Stimulated activated CD8-positive, alpha-beta memory T cell treated with anti-CD3 and anti-CD28 coated beads, Interleukin-7, amount 100 ng/mL, for 1 hour (primary cell): ENCODE measurements around the gene CD180.
A peak's percentile ranks its signal among the peaks of the same experiment; 100 is the strongest.
"Not testable (repeated sequence)": the region's sequence is repeated elsewhere in the genome, so short reads cannot be mapped to it uniquely, and the experiment has no call there.

Experiments
- DNase-seq, 2 donors: peaks; one replicate each; pipeline ENCODE4 v3.0.0-alpha.2; 2020; ENCODE audit warnings: low read depth in 2 of 2

Gene CD180

GRCh38 chr5:67188274-67189078 is 8.1 kb downstream of the CD180 start:
- DNase-seq: no peak

DNA sequence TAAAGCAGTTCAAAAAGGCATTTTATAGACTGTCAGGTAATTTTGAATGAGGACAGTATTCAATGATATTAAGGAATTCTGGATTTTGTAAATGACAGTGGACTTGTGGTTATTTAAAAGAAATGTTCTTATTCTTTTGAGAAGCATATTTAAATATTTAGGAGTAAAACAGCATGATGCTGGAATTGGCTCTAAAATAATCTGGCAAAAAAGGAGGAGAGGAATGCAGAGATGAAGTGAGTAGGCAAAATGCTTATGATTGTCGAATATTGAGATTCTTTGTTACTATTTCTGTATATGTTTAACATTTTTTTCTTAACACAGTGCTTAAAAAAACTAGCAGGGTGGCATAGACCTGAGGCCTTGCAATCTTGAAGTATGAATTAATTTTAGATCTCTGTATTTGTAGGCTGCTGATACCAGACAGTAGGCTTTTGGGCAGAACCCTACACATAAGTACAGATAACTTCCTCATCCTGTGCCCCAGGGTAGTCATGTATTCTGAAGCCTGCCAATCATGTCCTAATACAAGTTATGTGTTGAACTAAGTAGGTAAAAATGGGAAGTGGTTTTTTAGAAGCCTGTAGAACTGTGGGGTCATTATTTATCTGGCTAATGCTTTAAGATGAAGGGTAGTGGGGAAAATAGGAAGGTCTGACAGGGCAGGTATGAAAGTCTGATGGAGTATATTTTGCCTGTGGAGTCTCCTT is 9.4 kb downstream of the CD180 start:
- DNase-seq: no peak

DNA sequence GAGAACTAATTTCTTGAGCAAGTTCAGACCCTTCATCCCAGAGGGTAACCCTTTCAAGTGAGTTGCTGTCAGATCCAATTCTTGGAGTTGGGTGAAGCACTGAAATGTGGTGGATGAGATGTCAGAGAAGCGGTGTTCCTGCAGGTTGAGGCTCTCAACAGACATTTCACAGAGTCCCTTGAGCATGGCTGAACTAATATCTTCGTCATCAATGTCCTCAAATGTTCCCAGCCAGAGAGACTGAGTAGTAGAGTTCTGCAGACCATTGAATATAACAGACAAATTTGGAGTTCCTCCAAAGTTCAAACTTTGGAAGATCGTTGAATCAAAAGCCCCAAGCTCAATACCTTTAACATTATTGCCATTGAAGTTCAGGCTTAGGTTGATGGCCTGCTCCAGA is 12.7 kb downstream of the CD180 start:
- DNase-seq: no peak

DNA sequence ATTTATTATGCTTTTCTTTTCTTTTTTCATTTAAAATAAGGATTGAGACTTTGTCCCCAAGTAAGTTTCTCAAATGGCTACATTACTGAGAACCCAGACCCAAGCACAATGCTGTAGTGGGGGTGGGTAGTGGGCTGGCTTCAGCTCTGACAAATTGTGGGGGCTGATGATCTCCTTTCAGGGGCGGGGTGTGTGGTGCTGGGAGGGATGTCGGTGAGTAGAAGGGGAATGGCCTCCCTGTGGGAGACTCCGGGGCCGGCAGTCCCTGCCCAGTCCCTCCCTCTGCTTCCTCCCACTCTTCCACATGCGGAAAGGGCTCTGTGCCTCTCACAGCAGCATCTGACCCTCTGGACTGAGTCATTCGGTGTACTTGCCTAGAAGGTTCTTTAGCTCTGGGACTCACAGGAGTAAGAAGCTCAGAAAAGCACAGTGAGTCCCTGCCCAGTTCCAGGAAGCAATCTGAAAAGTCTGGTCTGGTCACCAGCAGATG is 14.3 kb downstream of the CD180 start:
- DNase-seq: no peak

DNA sequence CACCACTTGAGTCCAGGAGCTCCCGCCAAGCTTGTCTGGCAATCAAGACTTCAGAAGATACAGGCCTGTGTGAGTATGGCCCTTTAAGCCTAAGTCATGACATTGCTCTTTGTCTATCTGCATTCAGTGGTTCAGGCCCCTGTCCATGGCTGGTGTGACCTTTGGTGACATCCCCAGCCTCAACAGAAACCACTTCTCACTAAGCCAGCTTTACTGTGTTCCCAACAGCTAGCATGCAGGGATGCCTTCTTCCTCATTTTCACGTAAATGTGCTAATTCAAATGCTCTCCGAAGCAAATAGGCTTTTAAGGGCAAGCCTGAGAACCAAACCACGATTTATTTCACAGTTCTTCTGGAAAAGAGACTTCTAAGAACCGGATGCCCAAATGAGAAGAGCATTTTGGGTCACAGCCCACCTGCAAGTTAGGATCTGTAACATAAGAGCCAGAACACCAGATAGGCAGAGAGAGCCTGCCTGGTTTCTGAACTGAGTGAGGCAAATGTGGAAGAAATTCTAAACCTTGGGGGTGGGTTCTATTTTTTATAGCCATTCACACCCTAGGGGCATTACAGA is 14.9 kb downstream of the CD180 start:
- no peak for DNase-seq

GRCh38 chr5:67179697-67180361 is 16.8 kb downstream of the CD180 start:
- no peak for DNase-seq

DNA sequence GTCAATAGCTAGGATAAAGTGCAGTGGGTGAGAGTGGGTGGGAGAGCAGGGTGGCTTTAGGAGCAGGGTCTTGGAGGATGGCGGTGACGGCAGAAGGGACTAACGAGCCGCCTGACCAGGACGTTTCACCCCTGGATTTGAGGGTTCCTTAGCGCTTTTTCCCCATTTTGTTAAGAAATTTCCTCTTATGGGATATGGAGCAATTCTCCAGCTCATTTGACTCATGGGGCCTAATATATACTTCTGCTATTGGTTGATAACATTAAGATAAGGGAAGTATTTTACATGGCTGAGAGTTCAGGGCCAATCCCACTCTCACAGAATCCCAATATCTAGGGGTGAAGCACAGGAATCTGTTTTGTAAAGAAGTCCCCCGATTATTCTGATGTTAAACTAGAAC is 17.6 kb downstream of the CD180 start:
- DNase-seq: no peak

DNA sequence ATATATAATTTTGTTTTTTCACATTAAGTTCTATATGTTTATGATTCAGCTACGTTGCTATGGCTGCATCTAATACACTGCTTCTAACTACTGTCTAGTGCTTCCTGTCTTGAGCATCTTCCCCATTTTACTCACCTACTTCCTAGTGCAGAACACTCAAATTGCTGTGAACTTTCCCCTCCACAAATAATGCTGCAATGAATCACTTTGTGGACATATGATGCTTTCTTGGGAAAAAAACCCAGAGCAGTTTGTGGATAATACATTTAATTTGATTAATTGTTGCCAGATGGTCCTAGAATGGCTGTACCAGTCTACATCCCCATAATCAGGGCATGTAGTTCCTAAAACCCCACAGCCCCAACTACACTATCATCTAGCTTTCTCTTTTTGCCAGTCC is 18.5 kb downstream of the CD180 start:
- DNase-seq: no peak

DNA sequence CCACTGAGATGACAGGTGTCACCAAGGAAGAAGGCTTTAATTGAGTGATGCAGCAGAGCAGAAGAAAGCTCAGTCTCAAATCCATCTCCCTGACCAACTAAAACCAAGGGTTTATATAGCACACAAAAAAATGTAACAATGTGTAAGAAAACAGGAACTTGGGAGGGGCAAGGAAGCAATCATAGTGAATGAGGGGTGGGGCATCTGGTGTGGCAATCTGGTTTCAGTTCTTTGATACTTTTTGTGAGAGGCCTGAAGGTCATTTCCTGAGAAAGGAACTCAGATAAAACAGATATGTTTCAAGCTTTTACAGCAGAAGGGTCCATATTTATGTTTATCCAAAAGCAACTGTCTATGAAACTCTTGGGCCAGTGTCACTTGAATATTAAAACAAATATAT is 19.7 kb downstream of the CD180 start:
- DNase-seq: no peak

DNA sequence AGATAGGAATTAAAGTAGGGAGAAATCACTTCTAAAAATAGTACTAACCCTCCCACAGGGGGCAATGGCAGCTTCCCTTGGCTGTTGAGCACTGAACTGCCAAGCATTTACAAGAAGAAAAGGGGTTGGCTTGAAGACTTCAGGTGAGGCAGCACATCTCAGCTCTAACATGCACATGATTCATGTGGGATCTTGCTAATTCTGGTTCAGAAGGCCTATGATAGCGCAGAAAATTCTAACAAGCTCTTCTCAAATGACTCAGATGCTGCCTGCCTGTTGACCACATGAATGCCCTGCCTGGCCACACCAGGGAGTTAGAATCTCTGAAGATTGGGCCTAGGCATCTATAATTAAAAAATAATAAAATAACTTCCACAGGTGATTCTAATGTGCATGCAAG is 22.6 kb downstream of the CD180 start:
- DNase-seq: no peak

- DNase-seq: not testable (repeated sequence)
These were observed 23.2 kb downstream of the CD180 start for GRCh38 chr5:67173351-67173750.

DNA sequence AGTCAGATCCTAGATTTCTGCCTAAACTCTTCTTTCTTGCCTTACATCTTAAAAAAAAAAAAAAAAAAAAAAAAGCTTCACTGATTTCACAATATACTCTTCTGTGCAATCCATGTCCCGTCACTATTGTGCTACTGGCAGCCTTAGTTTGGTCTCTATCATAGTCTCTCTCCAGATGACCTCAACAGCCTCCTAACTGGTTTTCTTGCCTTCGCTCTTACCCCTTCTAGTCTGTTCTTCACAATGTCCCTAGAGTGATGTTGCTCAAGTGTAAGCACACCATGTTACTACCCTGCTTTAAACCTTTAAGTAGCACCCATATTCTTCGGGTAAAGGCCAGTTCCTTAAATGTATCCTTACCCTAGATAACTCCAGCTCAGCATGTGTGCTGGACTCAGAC is 25.8 kb downstream of the CD180 start:
- no peak for DNase-seq

GRCh38 chr5:67168069-67168468 is 28.5 kb downstream of the CD180 start:
- no peak for DNase-seq

GRCh38 chr5:67166460-67167285 is 29.9 kb downstream of the CD180 start:
- DNase-seq: peak; percentile 22 to 37

DNA sequence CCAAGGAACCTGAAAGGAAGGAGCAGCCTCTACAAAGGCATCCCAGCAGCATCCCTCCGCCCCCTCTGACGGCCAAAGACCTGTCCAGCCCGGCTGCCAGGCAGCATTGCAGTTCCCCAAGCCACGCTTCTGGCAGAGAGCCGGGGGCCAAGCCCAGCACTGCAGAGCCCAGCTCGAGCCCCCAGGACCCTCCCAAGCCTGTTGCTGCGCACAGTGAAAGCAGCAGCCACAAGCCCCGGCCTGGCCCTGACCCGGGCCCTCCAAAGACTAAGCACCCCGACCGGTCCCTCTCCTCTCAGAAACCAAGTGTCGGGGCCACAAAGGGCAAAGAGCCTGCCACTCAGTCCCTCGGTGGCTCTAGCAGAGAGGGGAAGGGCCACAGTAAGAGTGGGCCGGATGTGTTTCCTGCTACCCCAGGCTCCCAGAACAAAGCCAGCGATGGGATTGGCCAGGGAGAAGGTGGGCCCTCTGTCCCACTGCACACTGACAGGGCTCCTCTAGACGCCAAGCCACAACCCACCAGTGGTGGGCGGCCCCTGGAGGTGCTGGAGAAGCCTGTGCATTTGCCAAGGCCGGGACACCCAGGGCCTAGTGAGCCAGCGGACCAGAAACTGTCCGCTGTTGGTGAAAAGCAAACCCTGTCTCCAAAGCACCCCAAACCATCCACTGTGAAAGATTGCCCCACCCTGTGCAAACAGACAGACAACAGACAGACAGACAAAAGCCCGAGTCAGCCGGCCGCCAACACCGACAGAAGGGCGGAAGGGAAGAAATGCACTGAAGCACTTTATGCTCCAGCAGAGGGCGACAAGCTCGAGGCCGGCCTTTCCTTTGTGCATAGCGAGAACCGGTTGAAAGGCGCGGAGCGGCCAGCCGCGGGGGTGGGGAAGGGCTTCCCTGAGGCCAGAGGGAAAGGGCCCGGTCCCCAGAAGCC is 30.8 kb downstream of the CD180 start:
- DNase-seq: peak; percentile 50 to 61

DNA sequence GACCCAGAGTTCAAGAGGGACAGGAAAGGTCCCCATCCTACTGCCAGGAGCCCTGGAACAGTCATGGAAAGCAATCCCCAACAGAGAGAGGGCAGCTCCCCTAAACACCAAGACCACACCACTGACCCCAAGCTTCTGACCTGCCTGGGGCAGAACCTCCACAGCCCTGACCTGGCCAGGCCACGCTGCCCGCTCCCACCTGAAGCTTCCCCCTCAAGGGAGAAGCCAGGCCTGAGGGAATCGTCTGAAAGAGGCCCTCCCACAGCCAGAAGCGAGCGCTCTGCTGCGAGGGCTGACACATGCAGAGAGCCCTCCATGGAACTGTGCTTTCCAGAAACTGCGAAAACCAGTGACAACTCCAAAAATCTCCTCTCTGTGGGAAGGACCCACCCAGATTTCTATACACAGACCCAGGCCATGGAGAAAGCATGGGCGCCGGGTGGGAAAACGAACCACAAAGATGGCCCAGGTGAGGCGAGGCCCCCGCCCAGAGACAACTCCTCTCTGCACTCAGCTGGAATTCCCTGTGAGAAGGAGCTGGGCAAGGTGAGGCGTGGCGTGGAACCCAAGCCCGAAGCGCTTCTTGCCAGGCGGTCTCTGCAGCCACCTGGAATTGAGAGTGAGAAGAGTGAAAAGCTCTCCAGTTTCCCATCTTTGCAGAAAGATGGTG is 31.6 kb downstream of the CD180 start:
- no peak for DNase-seq

DNA sequence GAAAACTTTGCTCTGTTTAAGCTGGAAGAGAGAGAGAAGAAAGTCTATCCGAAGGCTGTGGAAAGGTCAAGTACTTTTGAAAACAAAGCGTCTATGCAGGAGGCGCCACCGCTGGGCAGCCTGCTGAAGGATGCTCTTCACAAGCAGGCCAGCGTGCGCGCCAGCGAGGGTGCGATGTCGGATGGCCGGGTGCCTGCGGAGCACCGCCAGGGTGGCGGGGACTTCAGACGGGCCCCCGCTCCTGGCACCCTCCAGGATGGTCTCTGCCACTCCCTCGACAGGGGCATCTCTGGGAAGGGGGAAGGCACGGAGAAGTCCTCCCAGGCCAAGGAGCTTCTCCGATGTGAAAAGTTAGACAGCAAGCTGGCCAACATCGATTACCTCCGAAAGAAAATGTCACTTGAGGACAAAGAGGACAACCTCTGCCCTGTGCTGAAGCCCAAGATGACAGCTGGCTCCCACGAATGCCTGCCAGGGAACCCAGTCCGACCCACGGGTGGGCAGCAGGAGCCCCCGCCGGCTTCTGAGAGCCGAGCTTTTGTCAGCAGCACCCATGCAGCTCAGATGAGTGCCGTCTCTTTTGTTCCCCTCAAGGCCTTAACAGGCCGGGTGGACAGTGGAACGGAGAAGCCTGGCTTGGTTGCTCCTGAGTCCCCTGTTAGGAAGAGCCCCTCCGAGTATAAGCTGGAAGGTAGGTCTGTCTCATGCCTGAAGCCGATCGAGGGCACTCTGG is 32.6 kb downstream of the CD180 start:
- DNase-seq: no peak

DNA sequence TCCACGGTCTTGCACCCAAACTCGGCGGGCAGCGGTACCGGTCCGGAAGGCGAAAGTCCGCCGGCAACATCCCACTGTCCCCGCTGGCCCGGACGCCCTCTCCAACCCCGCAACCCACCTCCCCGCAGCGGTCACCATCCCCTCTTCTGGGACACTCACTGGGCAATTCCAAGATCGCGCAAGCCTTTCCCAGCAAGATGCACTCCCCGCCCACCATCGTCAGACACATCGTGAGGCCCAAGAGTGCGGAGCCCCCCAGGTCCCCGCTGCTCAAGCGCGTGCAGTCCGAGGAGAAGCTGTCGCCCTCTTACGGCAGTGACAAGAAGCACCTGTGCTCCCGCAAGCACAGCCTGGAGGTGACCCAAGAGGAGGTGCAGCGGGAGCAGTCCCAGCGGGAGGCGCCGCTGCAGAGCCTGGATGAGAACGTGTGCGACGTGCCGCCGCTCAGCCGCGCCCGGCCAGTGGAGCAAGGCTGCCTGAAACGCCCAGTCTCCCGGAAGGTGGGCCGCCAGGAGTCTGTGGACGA is 33.3 kb downstream of the CD180 start:
- no peak for DNase-seq

GRCh38 chr5:67161767-67162166 is 34.8 kb downstream of the CD180 start:
- DNase-seq: no peak
